Activated CD8-positive, alpha-beta T cell treated with anti-CD3 and anti-CD28 coated beads, Interleukin-2, amount 10 ng/mL, durations not matched to agents 7 days and 5 days (primary cell): ENCODE measurements around the gene ABCB9. TPM values are rescaled to one million over a fixed set of nuclear protein-coding genes. Genes with fewer than 3 reads are reported as not detected.
"Not testable (repeated sequence)": the region's sequence is repeated elsewhere in the genome, so short reads cannot be mapped to it uniquely, and the experiment has no call there.

Source experiments
- ATAC-seq: fragments of 150-1000 bp; cut with Tn5 transposase; one replicate; pipeline ENCODE4 v1.10.0; 2021; ENCODE audit warnings: moderate library complexity
- CTCF ChIA-PET: fragments of 350-600 bp; sonication (Branson Sonifier 250); formaldehyde crosslinking; loops from one replicate; lab custom pipeline; 2021; ENCODE audit warnings: antibody characterized with exemption; lab: Charles Lee
- POLR2A ChIA-PET: fragments of 350-600 bp; sonication (Branson Sonifier 250); formaldehyde crosslinking; loops from one replicate; lab custom pipeline; 2021; ENCODE audit warnings: antibody characterized with exemption; lab: Charles Lee
- DNase-seq: peaks from one replicate; pipeline ENCODE4 v3.0.0-alpha.2; 2020
- H3K27ac Mint-ChIP-seq: one replicate; pipeline ENCODE4 v1.8.0; 2021; ENCODE audit warnings: mild to moderate bottlenecking, mixed read lengths
- H3K27me3 Mint-ChIP-seq: one replicate; pipeline ENCODE4 v1.8.0; 2021; ENCODE audit warnings: low read depth, mixed read lengths
- H3K36me3 Mint-ChIP-seq: one replicate; pipeline ENCODE4 v1.8.0; 2021; ENCODE audit warnings: low read depth, mixed read lengths
- H3K4me1 Mint-ChIP-seq: one replicate; pipeline ENCODE4 v1.8.0; 2021; ENCODE audit warnings: low read depth, mixed read lengths
- H3K4me3 Mint-ChIP-seq: one replicate; pipeline ENCODE4 v1.8.0; 2021; ENCODE audit warnings: mild to moderate bottlenecking, mixed read lengths
- H3K9me3 Mint-ChIP-seq: one replicate; pipeline ENCODE4 v1.8.0; 2022; ENCODE audit warnings: mixed read lengths; ENCODE audit not compliant: insufficient read depth
- total RNA-seq, 2 experiments: library from RNA; stranded (reverse); gene quantifications; one replicate each; pipeline ENCODE4 v1.2.3, GENCODE V29; 2021

The ABCB9 gene
- total RNA-seq, 2 experiments from 2014 or later, result 5.9 to 6.0 TPM

- Mint-ChIP-seq H3K4me3 (no peak overlapping the region), H3K36me3 (no peaks in the 10 kb centered on the region), H3K4me1 (peaks cover 12% of the 10 kb centered on the region), H3K27ac (no peak overlapping the region), H3K27me3 (no peaks in the 10 kb centered on the region), H3K9me3 (no peaks in the 10 kb centered on the region)
- ChIA-PET CTCF (interaction anchor here (2.1 to 2.5 kb wide), 2 partner anchors 60 to 127 kb away, joined by 6 to 8 read pairs; no protein-coding TSS in a partner anchor), POLR2A (no interaction called here)
- ATAC-seq (no peak), DNase-seq (no peak)
Measured at GRCh38 chr12:122920687-122921086, 45.6 kb downstream of the ABCB9 start.

GRCh38 chr12:122918827-122919226, 47.4 kb downstream of the ABCB9 start:
- H3K4me1 Mint-ChIP-seq, result peaks cover 9% of the 10 kb centered on the region
- no peaks in the 10 kb centered on the region for H3K9me3 Mint-ChIP-seq
- ChIA-PET CTCF (interaction anchor here (1.1 to 2.5 kb wide), 2 partner anchors 34 to 58 kb away, joined by 3 to 8 read pairs; no protein-coding TSS in a partner anchor), POLR2A (interaction anchor here (1.3 kb wide), 1 partner anchor 23 kb away, joined by 4 read pairs; the partner anchor contains the start of gene VPS37B)
- no peak overlapping the region for H3K27ac Mint-ChIP-seq
- H3K36me3 Mint-ChIP-seq, result no peaks in the 10 kb centered on the region
- H3K27me3 Mint-ChIP-seq, result no peaks in the 10 kb centered on the region
- DNase-seq (no peak), ATAC-seq (no peak)
- no peak overlapping the region for H3K4me3 Mint-ChIP-seq

GRCh38 chr12:122917507-122918121, 48.6 kb downstream of the ABCB9 start:
- peaks cover 9% of the 10 kb centered on the region for H3K4me1 Mint-ChIP-seq
- ChIA-PET CTCF (no interaction called here), POLR2A (no interaction called here)
- no peaks in the 10 kb centered on the region for H3K36me3 Mint-ChIP-seq
- peak overlapping the region; percentile 28 for H3K27ac Mint-ChIP-seq
- ATAC-seq (no peak), DNase-seq (no peak)
- no peak overlapping the region for H3K4me3 Mint-ChIP-seq
- H3K27me3 Mint-ChIP-seq, result no peaks in the 10 kb centered on the region
- no peaks in the 10 kb centered on the region for H3K9me3 Mint-ChIP-seq

GRCh38 chr12:122909442-122910288, 56.6 kb downstream of the ABCB9 start:
- DNase-seq (no peak), ATAC-seq (no peak)
- CTCF ChIA-PET, result interaction anchor here (1.5 kb wide), 1 partner anchor 38 kb away, joined by 4 read pairs; no protein-coding TSS in a partner anchor
- Mint-ChIP-seq H3K9me3 (no peaks in the 10 kb centered on the region), H3K36me3 (no peaks in the 10 kb centered on the region), H3K27me3 (peaks cover 11% of the 10 kb centered on the region), H3K27ac (no peak overlapping the region), H3K4me1 (no peaks in the 10 kb centered on the region), H3K4me3 (no peak overlapping the region)
- POLR2A ChIA-PET, result no interaction called here

- CTCF ChIA-PET, result interaction anchor here (0.7 to 1.5 kb wide), 2 partner anchors 38 to 48 kb away, joined by 3 to 4 read pairs; no protein-coding TSS in a partner anchor
Measured at GRCh38 chr12:122908915-122909314, 57.3 kb downstream of the ABCB9 start.

GRCh38 chr12:122905258-122905657, 61.0 kb downstream of the ABCB9 start:
- H3K4me3 Mint-ChIP-seq, H3K9me3 Mint-ChIP-seq, DNase-seq, H3K36me3 Mint-ChIP-seq, CTCF ChIA-PET, ATAC-seq, H3K27ac Mint-ChIP-seq: not testable (repeated sequence)
- Mint-ChIP-seq H3K27me3 (peaks cover 12% of the 10 kb centered on the region), H3K4me1 (peaks cover 23% of the 10 kb centered on the region)
- POLR2A ChIA-PET, result interaction anchor here (1.6 kb wide), 1 partner anchor 9 kb away, joined by 3 read pairs; the partner anchor contains the start of gene VPS37B

More at GRCh38 chr12:122908915-122909314, 57.3 kb downstream of the ABCB9 start:
- Mint-ChIP-seq H3K27ac (no peak overlapping the region), H3K9me3 (no peaks in the 10 kb centered on the region), H3K27me3 (peaks cover 11% of the 10 kb centered on the region), H3K4me1 (no peaks in the 10 kb centered on the region), H3K36me3 (no peaks in the 10 kb centered on the region), H3K4me3 (no peak overlapping the region)
- ATAC-seq, result no peak
- POLR2A ChIA-PET, result no interaction called here
- DNase-seq, result no peak

- ATAC-seq, result no peak
- Mint-ChIP-seq H3K4me1 (peaks cover 39% of the 10 kb centered on the region), H3K27me3 (peaks cover 4% of the 10 kb centered on the region), H3K27ac (no peak overlapping the region), H3K4me3 (no peak overlapping the region), H3K36me3 (peaks cover 1% of the 10 kb centered on the region), H3K9me3 (no peaks in the 10 kb centered on the region)
- ChIA-PET CTCF (interaction anchor here (0.7 to 1.1 kb wide), 4 partner anchors 8 to 49 kb away, joined by 3 to 5 read pairs (median 3); no protein-coding TSS in a partner anchor), POLR2A (interaction anchor here (1.6 kb wide), 1 partner anchor 8 kb away, joined by 3 read pairs; the partner anchor contains the start of gene VPS37B)
- no peak for DNase-seq
Measured at GRCh38 chr12:122903693-122904034, 62.6 kb downstream of the ABCB9 start.

- H3K9me3 Mint-ChIP-seq, result no peaks in the 10 kb centered on the region
Measured at GRCh38 chr12:122902854-122903692, 63.2 kb downstream of the ABCB9 start.

GRCh38 chr12:122899887-122900286, 66.4 kb downstream of the ABCB9 start:
- DNase-seq (no peak), ATAC-seq (no peak)
- Mint-ChIP-seq H3K27me3 (peaks cover 2% of the 10 kb centered on the region), H3K4me1 (peaks cover 71% of the 10 kb centered on the region), H3K4me3 (no peak overlapping the region), H3K36me3 (peaks cover 8% of the 10 kb centered on the region), H3K27ac (peak overlapping the region; percentile 92), H3K9me3 (peaks cover 5% of the 10 kb centered on the region)
- POLR2A ChIA-PET, result no interaction called here
- CTCF ChIA-PET, result interaction anchor here (1.0 to 2.4 kb wide), 4 partner anchors 11 to 39 kb away, joined by 5 to 12 read pairs (median 6); no protein-coding TSS in a partner anchor

More at GRCh38 chr12:122902854-122903692, 63.2 kb downstream of the ABCB9 start:
- DNase-seq (no peak), ATAC-seq (no peak)
- no peak overlapping the region for H3K27ac Mint-ChIP-seq
- peaks cover 1% of the 10 kb centered on the region for H3K36me3 Mint-ChIP-seq
- peaks cover 45% of the 10 kb centered on the region for H3K4me1 Mint-ChIP-seq
- ChIA-PET POLR2A (no interaction called here), CTCF (interaction anchor here (0.7 to 1.1 kb wide), 4 partner anchors 9 to 49 kb away, joined by 3 to 5 read pairs (median 3); no protein-coding TSS in a partner anchor)
- H3K27me3 Mint-ChIP-seq, result peaks cover 2% of the 10 kb centered on the region
- no peak overlapping the region for H3K4me3 Mint-ChIP-seq

GRCh38 chr12:122896662-122897061, 69.6 kb downstream of the ABCB9 start:
- DNase-seq (no peak), ATAC-seq (no peak)
- H3K9me3 Mint-ChIP-seq, result peaks cover 5% of the 10 kb centered on the region
- peak overlapping the region; percentile 90 for H3K27ac Mint-ChIP-seq
- ChIA-PET CTCF (interaction anchor here (0.7 to 2.4 kb wide), 2 partner anchors 8 to 50 kb away, joined by 3 to 18 read pairs; no protein-coding TSS in a partner anchor), POLR2A (interaction anchor here (0.9 to 1.3 kb wide), 3 partner anchors 8 to 78 kb away, joined by 3 to 7 read pairs (median 3); no protein-coding TSS in a partner anchor)
- peak overlapping the region; percentile 85 for H3K4me3 Mint-ChIP-seq
- peaks cover 90% of the 10 kb centered on the region for H3K4me1 Mint-ChIP-seq
- peaks cover 27% of the 10 kb centered on the region for H3K36me3 Mint-ChIP-seq
- H3K27me3 Mint-ChIP-seq, result no peaks in the 10 kb centered on the region
